HCT116 (cell line): ENCODE results near the gene ELFN1. TPM values are rescaled to one million over a fixed set of nuclear protein-coding genes. Genes with fewer than 3 reads are reported as not detected.

Source experiments
- ATAC-seq: fragments of 200-7000 bp; cut with Tn5 transposase; 2 replicates; pipeline ENCODE4 v1.9.1; 2020; ENCODE audit warnings: mild to moderate bottlenecking, moderate library complexity
- BruUV-seq: library from RNA; stranded (reverse); fragments of 400-500 nt; replicated peaks from 2 replicates; lab custom pipeline; 2021; lab: Mats Ljungman, UMichigan
- CTCF ChIA-PET: fragments of 300-600 bp; sonication (Branson Sonifier 250); formaldehyde crosslinking; loops from one replicate; lab custom pipeline; 2021; ENCODE audit warnings: antibody characterized with exemption; lab: Charles Lee
- POLR2A ChIA-PET: fragments of 300-600, 350-600 bp; sonication (Branson Sonifier 250); formaldehyde crosslinking; loops from one replicate; lab custom pipeline; 2021; ENCODE audit warnings: antibody characterized with exemption; lab: Charles Lee
- RAD21 ChIA-PET, 2 experiments: fragments of 300-600 bp; sonication (Branson Sonifier 250); formaldehyde crosslinking; loops; one replicate each; lab custom pipeline; 2023; ENCODE audit warnings: low total read pairs in 2 of 2; ENCODE audit not compliant: uncharacterized antibody in 2 of 2, unreplicated experiment in 2 of 2, low non-redundant PET in 1 of 2; lab: Charles Lee
- DNase-seq: peaks from one replicate; pipeline ENCODE4 v3.0.0-alpha.2; 2010; ENCODE audit warnings: low read depth, low spot score
- H2AFZ ChIP-seq: fragments of 200-600 bp; shearing (Covaris generic), sonication (generic); 2 replicates; pipeline ENCODE4 v1.6.1; 2017; ENCODE audit warnings: low read depth, mixed run types, mixed read lengths, antibody characterized with exemption, low read length; ENCODE audit not compliant: poor library complexity, severe bottlenecking
- H3K27ac ChIP-seq: 2 replicates; pipeline ENCODE4 v1.5.1; 2012; ENCODE audit warnings: low read depth, low read length
- H3K27me3 ChIP-seq: fragments of 200-600 bp; sonication (generic); 2 replicates; pipeline ENCODE4 v1.6.1; 2016; ENCODE audit warnings: mixed run types, low read length, mixed read lengths; ENCODE audit not compliant: insufficient read depth
- H3K36me3 ChIP-seq, 2 experiments: fragments of 200-500 bp in 1 of 2; fragments of 200-600 bp in 1 of 2; sonication (Bioruptor generic) in 1 of 2; sonication (generic) in 1 of 2; 2 replicates each; pipeline versions ENCODE4 v1.5.1 to v1.6.1; 2014 to 2016; ENCODE audit warnings: low read length in 2 of 2, inconsistent platforms in 1 of 2, mixed read lengths in 1 of 2, mixed run types in 1 of 2; ENCODE audit not compliant: insufficient read depth in 2 of 2, control insufficient read depth in 1 of 2
- H3K4me1 ChIP-seq, 2 experiments: fragments of 200-600 bp in 1 of 2; sonication (generic) in 1 of 2; 2 replicates each; pipeline versions ENCODE4 v1.5.1 to v1.6.1; 2012 to 2017; ENCODE audit warnings: low read length in 2 of 2, inconsistent platforms in 1 of 2, mild to moderate bottlenecking in 1 of 2, mixed read lengths in 1 of 2, mixed run types in 1 of 2, moderate library complexity in 1 of 2; ENCODE audit not compliant: insufficient read depth in 2 of 2, control insufficient read depth in 1 of 2
- H3K4me2 ChIP-seq: fragments of 200-600 bp; sonication (generic); 2 replicates; pipeline ENCODE4 v1.6.1; 2017; ENCODE audit warnings: mixed run types, low read length, mixed read lengths
- H3K4me3 ChIP-seq, 2 experiments: fragments of 200-600 bp in 1 of 2; sonication (generic) in 1 of 2; replicated peaks in 1 of 2; 2 replicates each; pipeline ENCODE4 v1.5.1; 2011 to 2016; ENCODE audit warnings: low read length in 2 of 2, control low read depth in 1 of 2, low read depth in 1 of 2, mild to moderate bottlenecking in 1 of 2, mixed read lengths in 1 of 2, mixed run types in 1 of 2
- H3K79me2 ChIP-seq: fragments of 200-600 bp; sonication (generic); 2 replicates; pipeline ENCODE4 v1.6.1; 2017; ENCODE audit warnings: mild to moderate bottlenecking, mixed run types, low read length, moderate library complexity, mixed read lengths; ENCODE audit not compliant: insufficient read depth
- H3K9ac ChIP-seq: fragments of 200-600 bp; sonication (generic); 2 replicates; pipeline ENCODE4 v1.6.1; 2016; ENCODE audit warnings: low read length, mixed read lengths
- H3K9me2 ChIP-seq: fragments of 200-600 bp; sonication (generic), shearing (Covaris generic); 2 replicates; pipeline ENCODE4 v1.6.1; 2017; ENCODE audit warnings: mixed run types, mild to moderate bottlenecking, moderate library complexity; ENCODE audit not compliant: insufficient read depth
- H3K9me3 ChIP-seq, 2 experiments: fragments of 200-500 bp in 1 of 2; fragments of 200-600 bp in 1 of 2; sonication (Bioruptor generic) in 1 of 2; sonication (generic) in 1 of 2; 2 replicates each; pipeline ENCODE4 v1.6.1; 2014 to 2017; ENCODE audit warnings: low read length in 2 of 2, mixed read lengths in 2 of 2, inconsistent platforms in 1 of 2, low read depth in 1 of 2, mild to moderate bottlenecking in 1 of 2, mixed run types in 1 of 2, moderate library complexity in 1 of 2; ENCODE audit not compliant: control insufficient read depth in 1 of 2, insufficient read depth in 1 of 2
- H4K20me1 ChIP-seq: fragments of 200-600 bp; sonication (generic), shearing (Covaris generic); 2 replicates; pipeline ENCODE4 v1.6.1; 2017; ENCODE audit warnings: mixed run types, mild to moderate bottlenecking, moderate library complexity; ENCODE audit not compliant: insufficient read depth
- CBX3 ChIP-seq: IDR thresholded peaks from 2 replicates; pipeline ENCODE4 v1.6.1; 2012; ENCODE audit warnings: low read depth
- CEBPB ChIP-seq: IDR thresholded peaks from 2 replicates; pipeline ENCODE4 v1.6.1; 2012; ENCODE audit warnings: low read depth
- CTCF ChIP-seq, 3 experiments: fragments of 200-600 bp in 1 of 3; sonication (generic) in 1 of 3; IDR thresholded peaks in 2 of 3; conservative IDR thresholded peaks in 1 of 3; 2 replicates each; pipeline ENCODE4 v1.5.1; 2012 to 2017; ENCODE audit warnings: low read depth in 2 of 3, low read length in 2 of 3, antibody characterized with exemption in 1 of 3, borderline replicate concordance in 1 of 3, control low read depth in 1 of 3, mild to moderate bottlenecking in 1 of 3, mixed read lengths in 1 of 3, mixed run types in 1 of 3, moderate library complexity in 1 of 3; ENCODE audit not compliant: insufficient read depth in 1 of 3
- EGR1 ChIP-seq: IDR thresholded peaks from 2 replicates; pipeline ENCODE4 v1.6.1; 2012; ENCODE audit warnings: low read depth
- EZH2 ChIP-seq: fragments of 200-600 bp; sonication (generic); IDR thresholded peaks from 2 replicates; pipeline ENCODE4 v1.6.1; 2017; ENCODE audit warnings: antibody characterized with exemption, mixed run types
- EZH2phosphoT487 ChIP-seq: fragments of 200-600 bp; IDR thresholded peaks from 2 replicates; pipeline ENCODE4 v1.6.1; 2018; ENCODE audit warnings: antibody characterized with exemption, borderline replicate concordance
- MAX ChIP-seq: IDR thresholded peaks from 2 replicates; pipeline ENCODE4 v1.6.1; 2012
- RAD21 ChIP-seq: IDR thresholded peaks from 2 replicates; pipeline ENCODE4 v1.6.1; 2012; ENCODE audit warnings: low read depth, mild to moderate bottlenecking
- REST ChIP-seq: IDR thresholded peaks from 2 replicates; pipeline ENCODE4 v1.6.1; 2012; ENCODE audit warnings: low read depth
- ZNF274 ChIP-seq: fragments of 200-500 bp; sonication (Bioruptor generic); IDR thresholded peaks from 2 replicates; pipeline ENCODE4 v1.6.1; 2014; ENCODE audit warnings: mild to moderate bottlenecking, low read depth, low read length, inconsistent platforms
- intact Hi-C: fragments of 100-400 bp; cut with micrococcal nuclease; formaldehyde crosslinking; loops from 2 replicates; pipeline ENCODE4 v1.10.0; 2022
- total RNA-seq: library from RNA; stranded (reverse); gene quantifications from one replicate; pipeline ENCODE4 v1.2.1, GENCODE V29; 2021; ENCODE audit not compliant: unreplicated experiment

The ELFN1 gene
- total RNA-seq, 1 experiment from 2014 or later, result 4.4 TPM

- ATAC-seq (no peak), DNase-seq (no peak)
- H3K9ac ChIP-seq, result no peak overlapping the region
- H3K36me3 ChIP-seq, result no peaks in the 10 kb centered on the region
- no peak overlapping the region for H3K27ac ChIP-seq
- CTCF ChIA-PET, result interaction anchor here (1.4 kb wide), 1 partner anchor 178 kb away, joined by 3 read pairs; no protein-coding TSS in a partner anchor
- H3K79me2 ChIP-seq, result no peaks in the 10 kb centered on the region
- TF ChIP-seq CBX3, result no peak
- TF ChIP-seq MAX, result no peak
- TF ChIP-seq EZH2phosphoT487, result no peak
- no peak for TF ChIP-seq ZNF274
- TF ChIP-seq RAD21, result no peak
- TF ChIP-seq EGR1, result no peak
- TF ChIP-seq CEBPB, result no peak
- no peak for TF ChIP-seq EZH2
- H3K4me3 ChIP-seq, result no peak overlapping the region
- no peaks in the 10 kb centered on the region for H4K20me1 ChIP-seq
- H3K9me3 ChIP-seq, result no peaks in the 10 kb centered on the region
- RAD21 ChIA-PET, result interaction anchor here in 1 of 2 experiments (0.8 kb wide), 1 partner anchor 93 kb away, joined by 3 read pairs; no protein-coding TSS in a partner anchor
- no TSS peak for BruUV-seq
- intact Hi-C loops, result no loop called here
- POLR2A ChIA-PET, result no interaction called here
- H3K27me3 ChIP-seq, result peaks cover 3% of the 10 kb centered on the region; the same call in 1 of the 2 replicates
- no peaks in the 10 kb centered on the region for H3K9me2 ChIP-seq
- H2AFZ ChIP-seq, result no peak overlapping the region
- H3K4me2 ChIP-seq, result no peak overlapping the region
- peaks cover 0 to 4% of the 10 kb centered on the region in 2 experiments; a peak in 1 of 4 replicates for H3K4me1 ChIP-seq
Measured at GRCh38 chr7:1757601-1758000, 87.5 kb downstream of the ELFN1 start.

- Histone ChIP-seq H2AFZ (no peak overlapping the region), H4K20me1 (no peaks in the 10 kb centered on the region), H3K36me3 (no peaks in the 10 kb centered on the region), H3K9me2 (no peaks in the 10 kb centered on the region), H3K4me3 (no peak overlapping the region), H3K4me1 (peaks cover 0 to 4% of the 10 kb centered on the region in 2 experiments; a peak in 1 of 4 replicates), H3K27ac (no peak overlapping the region), H3K9me3 (no peaks in the 10 kb centered on the region; a peak in 1 of 4 replicates), H3K4me2 (no peak overlapping the region), H3K27me3 (peaks cover 3% of the 10 kb centered on the region; the same call in 1 of the 2 replicates), H3K79me2 (no peaks in the 10 kb centered on the region), H3K9ac (no peak overlapping the region)
- DNase-seq (peak; percentile 56), ATAC-seq (peak; percentile 91)
- intact Hi-C loops, result loop anchor here (1.0 kb wide), 1 partner anchor 93 kb away; no protein-coding TSS in a partner anchor
- TF ChIP-seq CTCF (IDR thresholded peaks at IDR 0.05 in 2 of 3, conservative IDR thresholded peaks at IDR 0.05 in 1 of 3; ENCODE audit: borderline replicate concordance in 1 of 3, insufficient read depth in 1 of 3, low read depth in 2 of 3, low read length in 2 of 3) (peak; percentile 34 to 60 (median 51); a peak in 5 of 6 replicates), CEBPB (no peak), REST (no peak), RAD21 (peak; percentile 53; the same call in 1 of the 2 replicates)
- CTCF ChIA-PET, result interaction anchor here (0.5 to 1.4 kb wide), 3 partner anchors 94 to 179 kb away, joined by 3 read pairs; no protein-coding TSS in a partner anchor
- POLR2A ChIA-PET, result no interaction called here
- no TSS peak for BruUV-seq
- RAD21 ChIA-PET, result interaction anchor here (0.6 to 0.8 kb wide), 4 partner anchors 18 to 187 kb away, joined by 3 to 5 read pairs (median 4); no protein-coding TSS in a partner anchor
Measured at GRCh38 chr7:1758028-1758858, 88.2 kb downstream of the ELFN1 start.
